GM21367 (cell line): ENCODE data around the gene PDZRN3.

Experiments used
- ATAC-seq: cut with Tn5 transposase; IDR thresholded peaks from one replicate; pipeline ENCODE4 v1.9.1; 2021; ENCODE audit not compliant: unreplicated experiment

PDZRN3 gene

GRCh38 chr3:73401059-73401458 lies 223.7 kb downstream of the PDZRN3 start:
- no peak for ATAC-seq

- no peak for ATAC-seq
Observed at GRCh38 chr3:73399666-73400253, 225.0 kb downstream of the PDZRN3 start.

- no peak for ATAC-seq
Observed at GRCh38 chr3:73399106-73399505, 225.6 kb downstream of the PDZRN3 start.

GRCh38 chr3:73398084-73398483 lies 226.7 kb downstream of the PDZRN3 start:
- no peak for ATAC-seq

GRCh38 chr3:73394240-73394639 lies 230.5 kb downstream of the PDZRN3 start:
- no peak for ATAC-seq

GRCh38 chr3:73393005-73393404 lies 231.7 kb downstream of the PDZRN3 start:
- no peak for ATAC-seq

- no peak for ATAC-seq
Observed at GRCh38 chr3:73391984-73392383, 232.8 kb downstream of the PDZRN3 start.

- ATAC-seq = no peak
Observed at GRCh38 chr3:73389928-73390327, 234.8 kb downstream of the PDZRN3 start.

- ATAC-seq = no peak
Observed at GRCh38 chr3:73389117-73389813, 235.5 kb downstream of the PDZRN3 start.

GRCh38 chr3:73385568-73385967 lies 239.2 kb downstream of the PDZRN3 start:
- no peak for ATAC-seq

- ATAC-seq = no peak
Observed at GRCh38 chr3:73384091-73384906, 240.4 kb downstream of the PDZRN3 start.

GRCh38 chr3:73383470-73384049 lies 241.2 kb downstream of the PDZRN3 start:
- no peak for ATAC-seq

GRCh38 chr3:73381551-73381950 lies 243.2 kb downstream of the PDZRN3 start:
- no peak for ATAC-seq

GRCh38 chr3:73380735-73381532 lies 243.8 kb downstream of the PDZRN3 start:
- ATAC-seq = no peak

GRCh38 chr3:73379465-73379864 lies 245.3 kb downstream of the PDZRN3 start:
- ATAC-seq = no peak

- ATAC-seq = no peak
Observed at GRCh38 chr3:73378207-73378606, 246.5 kb downstream of the PDZRN3 start.

GRCh38 chr3:73365756-73366397 lies 258.9 kb downstream of the PDZRN3 start:
- no peak for ATAC-seq

GRCh38 chr3:73364517-73364916 lies 260.2 kb downstream of the PDZRN3 start:
- ATAC-seq = no peak

GRCh38 chr3:73363093-73363492 lies 261.6 kb downstream of the PDZRN3 start:
- ATAC-seq = no peak

- no peak for ATAC-seq
Observed at GRCh38 chr3:73361591-73361990, 263.1 kb downstream of the PDZRN3 start.
